Astrocyte (in vitro differentiated cells and primary cell): ENCODE measurements around the gene GRM7. TPM values are rescaled to one million over a fixed set of nuclear protein-coding genes. Genes with fewer than 3 reads are reported as not detected.
A peak's percentile ranks its signal among the peaks of the same experiment; 100 is the strongest.

ENCODE experiments used
- DNase-seq: peaks from one replicate; pipeline ENCODE4 v3.0.0-alpha.2; 2010; ENCODE audit warnings: low read depth
- FAIRE-seq: peaks from 2 replicates; lab custom pipeline; 2011; peaks lifted over from hg19 to GRCh38; lab: Jason Lieb, UNC
- H2AFZ ChIP-seq: 2 replicates; pipeline ENCODE4 v1.6.0; 2012; ENCODE audit warnings: low read depth, low read length, inconsistent platforms
- H3K27ac ChIP-seq: 2 replicates; pipeline ENCODE4 v1.5.1; 2011; ENCODE audit warnings: low read depth, low read length, inconsistent platforms
- H3K27me3 ChIP-seq: 2 replicates; pipeline ENCODE4 v1.6.0; 2011; ENCODE audit warnings: low read length, inconsistent platforms; ENCODE audit not compliant: insufficient read depth
- H3K36me3 ChIP-seq: 2 replicates; pipeline ENCODE4 v1.5.1; 2011; ENCODE audit warnings: low read length, inconsistent platforms; ENCODE audit not compliant: insufficient read depth
- H3K4me1 ChIP-seq: 2 replicates; pipeline ENCODE4 v1.5.1; 2011; ENCODE audit warnings: low read length, inconsistent platforms; ENCODE audit not compliant: insufficient read depth
- H3K4me2 ChIP-seq: 2 replicates; pipeline ENCODE4 v1.6.0; 2012; ENCODE audit warnings: low read length, inconsistent platforms
- H3K4me3 ChIP-seq: 2 replicates; pipeline ENCODE4 v1.5.1; 2011; ENCODE audit warnings: low read depth, mild to moderate bottlenecking, low read length, inconsistent platforms; ENCODE audit not compliant: insufficient read depth
- H3K79me2 ChIP-seq: 2 replicates; pipeline ENCODE4 v1.6.0; 2012; ENCODE audit warnings: mild to moderate bottlenecking, low read length, inconsistent platforms; ENCODE audit not compliant: insufficient read depth
- H3K9ac ChIP-seq: 2 replicates; pipeline ENCODE4 v1.6.0; 2012; ENCODE audit warnings: mild to moderate bottlenecking, low read length, inconsistent platforms
- H3K9me3 ChIP-seq: 2 replicates; pipeline ENCODE4 v1.5.1; 2012; ENCODE audit warnings: low read depth, mild to moderate bottlenecking, low read length, inconsistent platforms; ENCODE audit not compliant: insufficient read depth
- H4K20me1 ChIP-seq: 2 replicates; pipeline ENCODE4 v1.6.0; 2012; ENCODE audit warnings: low read length, inconsistent platforms; ENCODE audit not compliant: insufficient read depth
- H3K27ac Mint-ChIP-seq: one replicate; pipeline ENCODE4 v1.8.0; 2021; ENCODE audit warnings: mild to moderate bottlenecking, mixed read lengths; ENCODE audit not compliant: unreplicated experiment
- H3K27me3 Mint-ChIP-seq: one replicate; pipeline ENCODE4 v1.8.0; 2021; ENCODE audit warnings: low read depth, mixed read lengths; ENCODE audit not compliant: unreplicated experiment
- H3K36me3 Mint-ChIP-seq: one replicate; pipeline ENCODE4 v1.8.0; 2021; ENCODE audit warnings: low read depth, mixed read lengths; ENCODE audit not compliant: unreplicated experiment
- H3K4me1 Mint-ChIP-seq: one replicate; pipeline ENCODE4 v1.8.0; 2021; ENCODE audit warnings: low read depth, mixed read lengths; ENCODE audit not compliant: unreplicated experiment
- H3K4me3 Mint-ChIP-seq: one replicate; pipeline ENCODE4 v1.8.0; 2021; ENCODE audit warnings: mild to moderate bottlenecking, moderate library complexity, mixed read lengths; ENCODE audit not compliant: unreplicated experiment
- H3K9me3 Mint-ChIP-seq: one replicate; pipeline ENCODE4 v1.8.0; 2021; ENCODE audit warnings: mild to moderate bottlenecking, mixed read lengths; ENCODE audit not compliant: unreplicated experiment
- EZH2 ChIP-seq: IDR thresholded peaks from 2 replicates; pipeline ENCODE4 v1.6.1; 2012; ENCODE audit warnings: mild to moderate bottlenecking, low read length, inconsistent platforms; ENCODE audit not compliant: insufficient read depth
- total RNA-seq: library from RNA; stranded (reverse); gene quantifications from 2 replicates; pipeline ENCODE4 v1.2.1, GENCODE V29; 2021
- TF ChIP-seq, protein P1 (sequence below): IDR thresholded peaks from 2 replicates; pipeline ENCODE4 v1.5.1; 2011; ENCODE audit warnings: low read depth, mild to moderate bottlenecking, inconsistent platforms, low read length, moderate library complexity; ENCODE audit not compliant: insufficient read depth

Gene GRM7
- total RNA-seq, 1 donor from 2014 or later: not detected

DNA sequence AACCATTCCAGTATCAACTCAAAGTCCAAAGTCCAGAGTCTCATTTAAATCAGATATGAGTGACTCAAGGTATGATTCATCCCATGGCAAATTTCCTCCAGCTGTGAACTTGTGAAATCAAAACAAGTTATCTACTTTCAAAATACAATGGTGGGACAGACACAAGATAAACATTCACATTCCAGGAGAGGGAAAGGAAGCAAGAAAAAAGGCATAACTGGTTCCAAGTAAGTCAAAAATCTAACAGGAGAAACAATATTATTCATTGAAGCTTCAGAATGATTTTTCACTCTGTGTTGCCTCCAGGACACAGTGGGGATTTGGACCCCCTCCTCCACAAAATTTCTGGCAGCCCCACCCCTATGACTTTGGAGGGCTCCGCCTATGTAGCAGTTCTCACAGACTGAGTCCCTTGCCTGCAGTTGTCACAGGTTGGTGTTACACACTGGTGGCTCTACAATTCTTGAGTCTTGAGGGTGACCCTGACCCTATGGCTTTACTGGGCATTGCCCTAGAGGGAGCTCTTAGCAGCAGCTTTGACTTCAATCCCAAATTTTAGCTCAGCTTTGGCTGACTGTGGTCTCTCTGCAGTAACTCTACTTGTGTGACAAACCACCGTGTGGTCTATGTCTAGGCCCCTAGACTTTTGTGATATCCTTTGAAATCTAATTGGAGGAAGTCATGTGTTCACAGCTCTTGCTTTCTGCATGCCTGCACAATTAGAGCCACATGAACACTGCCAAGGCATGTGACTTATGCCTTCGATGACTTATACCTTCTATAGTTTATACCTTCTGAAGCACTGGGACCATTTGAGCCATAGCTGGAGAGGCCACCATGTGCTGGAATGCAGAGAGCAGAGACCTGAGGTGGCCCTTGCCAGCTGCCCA, 644.2 kb downstream of the GRM7 start:
- no peaks in the 10 kb centered on the region for H3K27me3 ChIP-seq
- peak overlapping the region; percentile 31 for H3K27ac Mint-ChIP-seq
- DNase-seq: peak; percentile 98
- no peak for FAIRE-seq
- no peaks in the 10 kb centered on the region for H3K9me3 Mint-ChIP-seq
- peak overlapping the region; percentile 9 for H3K4me3 ChIP-seq
- H3K4me3 Mint-ChIP-seq: no peak overlapping the region
- no peaks in the 10 kb centered on the region for H3K36me3 Mint-ChIP-seq
- no peaks in the 10 kb centered on the region for H3K79me2 ChIP-seq
- H3K9ac ChIP-seq: peak overlapping the region; percentile 69
- peak overlapping the region; percentile 72 for H3K4me2 ChIP-seq
- H2AFZ ChIP-seq: peak overlapping the region; percentile 21
- no peaks in the 10 kb centered on the region for H3K9me3 ChIP-seq
- no peak for TF ChIP-seq EZH2
- TF ChIP-seq, protein P1, sequence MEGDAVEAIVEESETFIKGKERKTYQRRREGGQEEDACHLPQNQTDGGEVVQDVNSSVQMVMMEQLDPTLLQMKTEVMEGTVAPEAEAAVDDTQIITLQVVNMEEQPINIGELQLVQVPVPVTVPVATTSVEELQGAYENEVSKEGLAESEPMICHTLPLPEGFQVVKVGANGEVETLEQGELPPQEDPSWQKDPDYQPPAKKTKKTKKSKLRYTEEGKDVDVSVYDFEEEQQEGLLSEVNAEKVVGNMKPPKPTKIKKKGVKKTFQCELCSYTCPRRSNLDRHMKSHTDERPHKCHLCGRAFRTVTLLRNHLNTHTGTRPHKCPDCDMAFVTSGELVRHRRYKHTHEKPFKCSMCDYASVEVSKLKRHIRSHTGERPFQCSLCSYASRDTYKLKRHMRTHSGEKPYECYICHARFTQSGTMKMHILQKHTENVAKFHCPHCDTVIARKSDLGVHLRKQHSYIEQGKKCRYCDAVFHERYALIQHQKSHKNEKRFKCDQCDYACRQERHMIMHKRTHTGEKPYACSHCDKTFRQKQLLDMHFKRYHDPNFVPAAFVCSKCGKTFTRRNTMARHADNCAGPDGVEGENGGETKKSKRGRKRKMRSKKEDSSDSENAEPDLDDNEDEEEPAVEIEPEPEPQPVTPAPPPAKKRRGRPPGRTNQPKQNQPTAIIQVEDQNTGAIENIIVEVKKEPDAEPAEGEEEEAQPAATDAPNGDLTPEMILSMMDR: peak; percentile 26
- peaks cover 33% of the 10 kb centered on the region for H3K4me1 ChIP-seq
- H3K4me1 Mint-ChIP-seq: peaks cover 22% of the 10 kb centered on the region
- no peaks in the 10 kb centered on the region for H3K36me3 ChIP-seq
- H4K20me1 ChIP-seq: no peaks in the 10 kb centered on the region
- no peaks in the 10 kb centered on the region for H3K27me3 Mint-ChIP-seq
- H3K27ac ChIP-seq: peak overlapping the region; percentile 93

DNA sequence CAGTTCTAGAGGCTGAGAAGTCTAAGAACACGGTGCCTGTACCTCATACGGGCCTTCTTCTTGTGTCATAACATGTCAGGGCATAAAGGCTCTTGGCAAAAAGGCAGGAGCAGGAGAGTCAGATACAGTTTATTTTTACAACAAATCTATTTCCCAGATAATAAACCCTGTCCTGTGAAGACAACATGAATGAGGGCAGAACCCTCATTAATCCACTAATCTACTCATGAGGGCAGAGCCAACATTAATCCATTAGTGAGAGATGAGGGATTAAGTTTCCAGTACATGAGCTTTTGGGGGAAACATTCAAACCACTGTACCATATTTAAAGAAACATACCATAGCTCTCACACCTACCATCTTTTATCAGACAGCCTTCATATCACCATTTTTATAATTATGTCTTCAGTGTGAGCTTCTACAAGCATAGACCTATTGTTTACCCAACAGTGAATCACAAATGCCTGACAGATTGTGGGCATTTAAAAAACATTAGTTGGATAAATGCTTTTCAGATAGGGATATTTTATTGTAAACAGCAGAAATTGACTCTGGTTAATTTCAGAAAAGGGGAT, 645.8 kb downstream of the GRM7 start:
- TF ChIP-seq EZH2: no peak
- TF ChIP-seq, protein P1: no peak
- Mint-ChIP-seq H3K27me3 (no peaks in the 10 kb centered on the region), H3K4me3 (no peak overlapping the region), H3K4me1 (peaks cover 22% of the 10 kb centered on the region), H3K9me3 (no peaks in the 10 kb centered on the region), H3K27ac (no peak overlapping the region), H3K36me3 (no peaks in the 10 kb centered on the region)
- no peaks in the 10 kb centered on the region for H3K27me3 ChIP-seq
- H3K36me3 ChIP-seq: no peaks in the 10 kb centered on the region
- no peak overlapping the region for H3K9ac ChIP-seq
- FAIRE-seq: no peak
- H3K4me2 ChIP-seq: no peak overlapping the region
- peaks cover 33% of the 10 kb centered on the region for H3K4me1 ChIP-seq
- H3K27ac ChIP-seq: peak overlapping the region; percentile 93
- H3K4me3 ChIP-seq: no peak overlapping the region
- peak; percentile 50 for DNase-seq
- no peaks in the 10 kb centered on the region for H3K9me3 ChIP-seq
- H4K20me1 ChIP-seq: no peaks in the 10 kb centered on the region
- no peaks in the 10 kb centered on the region for H3K79me2 ChIP-seq
- H2AFZ ChIP-seq: no peak overlapping the region
